Measurements from ENCODE around the gene MAPKAP1.

DNA sequence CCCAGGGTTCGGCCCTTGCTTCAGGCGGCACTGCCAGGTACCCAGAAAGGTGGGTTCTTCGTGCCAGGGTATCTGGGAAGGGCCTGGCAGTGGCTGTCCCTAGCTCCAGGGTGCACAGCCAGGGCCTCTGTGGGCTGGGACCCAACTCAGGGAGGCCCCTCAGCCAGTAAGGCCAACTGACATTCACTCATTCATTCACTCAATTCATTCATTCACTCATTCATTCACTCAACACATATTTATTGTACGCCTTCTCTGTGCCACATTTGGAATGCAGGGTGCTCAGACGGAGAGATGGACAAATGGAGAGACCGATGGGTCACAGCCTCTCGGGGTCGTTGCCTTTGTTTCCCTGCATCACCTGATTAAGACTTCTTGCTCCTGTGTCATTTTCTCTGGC lies 290.5 kb downstream of the MAPKAP1 start:
- TF ChIP-seq, protein P1, sequence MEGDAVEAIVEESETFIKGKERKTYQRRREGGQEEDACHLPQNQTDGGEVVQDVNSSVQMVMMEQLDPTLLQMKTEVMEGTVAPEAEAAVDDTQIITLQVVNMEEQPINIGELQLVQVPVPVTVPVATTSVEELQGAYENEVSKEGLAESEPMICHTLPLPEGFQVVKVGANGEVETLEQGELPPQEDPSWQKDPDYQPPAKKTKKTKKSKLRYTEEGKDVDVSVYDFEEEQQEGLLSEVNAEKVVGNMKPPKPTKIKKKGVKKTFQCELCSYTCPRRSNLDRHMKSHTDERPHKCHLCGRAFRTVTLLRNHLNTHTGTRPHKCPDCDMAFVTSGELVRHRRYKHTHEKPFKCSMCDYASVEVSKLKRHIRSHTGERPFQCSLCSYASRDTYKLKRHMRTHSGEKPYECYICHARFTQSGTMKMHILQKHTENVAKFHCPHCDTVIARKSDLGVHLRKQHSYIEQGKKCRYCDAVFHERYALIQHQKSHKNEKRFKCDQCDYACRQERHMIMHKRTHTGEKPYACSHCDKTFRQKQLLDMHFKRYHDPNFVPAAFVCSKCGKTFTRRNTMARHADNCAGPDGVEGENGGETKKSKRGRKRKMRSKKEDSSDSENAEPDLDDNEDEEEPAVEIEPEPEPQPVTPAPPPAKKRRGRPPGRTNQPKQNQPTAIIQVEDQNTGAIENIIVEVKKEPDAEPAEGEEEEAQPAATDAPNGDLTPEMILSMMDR (IDR thresholded peaks at IDR 0.05; ENCODE audit: poor library complexity, severe bottlenecking): no peak
- no peak for TF ChIP-seq TAF1 (IDR thresholded peaks at IDR 0.05; ENCODE audit: low read depth)
- no peak for TF ChIP-seq EP300 (conservative IDR thresholded peaks at IDR 0.05; ENCODE audit: poor library complexity, severe bottlenecking)
- TF ChIP-seq MXI1 (conservative IDR thresholded peaks at IDR 0.05; ENCODE audit: poor library complexity, severe bottlenecking): no peak
- no peak for TF ChIP-seq SMC3 (conservative IDR thresholded peaks at IDR 0.05; ENCODE audit: poor library complexity)
- no peak for TF ChIP-seq POLR2AphosphoS5 (IDR thresholded peaks at IDR 0.05)
- no peak for TF ChIP-seq EZH2 (IDR thresholded peaks at IDR 0.05; ENCODE audit: borderline replicate concordance, insufficient read depth, low read length, poor library complexity, severe bottlenecking)
- no peak for TF ChIP-seq RAD21 (conservative IDR thresholded peaks at IDR 0.05)
- TF ChIP-seq, protein P2, sequence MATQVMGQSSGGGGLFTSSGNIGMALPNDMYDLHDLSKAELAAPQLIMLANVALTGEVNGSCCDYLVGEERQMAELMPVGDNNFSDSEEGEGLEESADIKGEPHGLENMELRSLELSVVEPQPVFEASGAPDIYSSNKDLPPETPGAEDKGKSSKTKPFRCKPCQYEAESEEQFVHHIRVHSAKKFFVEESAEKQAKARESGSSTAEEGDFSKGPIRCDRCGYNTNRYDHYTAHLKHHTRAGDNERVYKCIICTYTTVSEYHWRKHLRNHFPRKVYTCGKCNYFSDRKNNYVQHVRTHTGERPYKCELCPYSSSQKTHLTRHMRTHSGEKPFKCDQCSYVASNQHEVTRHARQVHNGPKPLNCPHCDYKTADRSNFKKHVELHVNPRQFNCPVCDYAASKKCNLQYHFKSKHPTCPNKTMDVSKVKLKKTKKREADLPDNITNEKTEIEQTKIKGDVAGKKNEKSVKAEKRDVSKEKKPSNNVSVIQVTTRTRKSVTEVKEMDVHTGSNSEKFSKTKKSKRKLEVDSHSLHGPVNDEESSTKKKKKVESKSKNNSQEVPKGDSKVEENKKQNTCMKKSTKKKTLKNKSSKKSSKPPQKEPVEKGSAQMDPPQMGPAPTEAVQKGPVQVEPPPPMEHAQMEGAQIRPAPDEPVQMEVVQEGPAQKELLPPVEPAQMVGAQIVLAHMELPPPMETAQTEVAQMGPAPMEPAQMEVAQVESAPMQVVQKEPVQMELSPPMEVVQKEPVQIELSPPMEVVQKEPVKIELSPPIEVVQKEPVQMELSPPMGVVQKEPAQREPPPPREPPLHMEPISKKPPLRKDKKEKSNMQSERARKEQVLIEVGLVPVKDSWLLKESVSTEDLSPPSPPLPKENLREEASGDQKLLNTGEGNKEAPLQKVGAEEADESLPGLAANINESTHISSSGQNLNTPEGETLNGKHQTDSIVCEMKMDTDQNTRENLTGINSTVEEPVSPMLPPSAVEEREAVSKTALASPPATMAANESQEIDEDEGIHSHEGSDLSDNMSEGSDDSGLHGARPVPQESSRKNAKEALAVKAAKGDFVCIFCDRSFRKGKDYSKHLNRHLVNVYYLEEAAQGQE (IDR thresholded peaks at IDR 0.05; ENCODE audit: borderline replicate concordance): no peak
